ENCODE data around the gene TAC3. TPM values are rescaled to one million over a fixed set of nuclear protein-coding genes. Genes with fewer than 3 reads are reported as not detected.

TAC3 gene
- total and polyA plus RNA-seq, 2 of the 4 experiments (the other 2 are of a cell fraction), result 0.94 TPM; not detected in 1

DNA sequence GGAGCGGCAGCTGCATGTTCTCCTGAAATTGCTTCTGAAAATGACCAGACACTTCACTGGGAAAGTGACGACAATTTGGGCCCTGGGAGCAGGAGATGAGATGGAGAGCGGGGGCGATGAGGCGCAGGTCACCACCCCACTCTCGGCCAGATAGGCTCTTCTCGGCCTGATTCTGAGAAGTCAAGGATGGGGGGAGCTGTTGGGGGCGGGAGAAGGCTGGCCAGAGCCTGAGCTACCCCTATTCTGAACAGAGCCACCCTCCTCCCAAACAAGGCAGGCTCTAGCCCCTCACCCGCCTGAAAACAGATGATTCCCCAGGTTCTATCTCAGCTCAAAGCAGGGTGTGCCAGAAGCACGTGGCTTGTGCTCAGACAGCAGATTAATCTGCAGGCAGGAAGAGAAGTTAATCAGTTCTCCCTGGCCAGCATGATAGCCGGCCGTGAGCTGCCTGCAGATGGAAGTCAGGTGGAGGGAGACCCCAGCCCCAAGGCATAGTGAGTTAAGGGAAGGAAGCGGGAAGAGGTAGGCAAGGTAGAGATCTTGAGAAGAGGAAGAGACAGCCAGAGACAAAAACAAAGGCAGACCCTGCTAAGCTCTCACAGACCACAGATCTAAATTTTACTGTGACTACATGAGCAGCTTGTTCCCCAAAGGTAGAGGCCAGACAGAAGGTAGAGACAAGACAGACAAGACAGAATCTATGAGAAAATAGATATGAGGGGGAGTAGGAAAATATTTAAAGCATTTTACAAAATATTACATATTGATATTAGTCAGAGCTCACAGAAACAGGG lies 10.9 kb upstream of the TAC3 start:
- ChIA-PET POLR2A (ENCODE audit: unreplicated experiment) (no interaction called here), CTCF (no interaction called here)
- no peaks in the 10 kb centered on the region for H3K36me3 ChIP-seq (ENCODE audit: control insufficient read depth, insufficient read depth, low read length)
- H3K23ac ChIP-seq (ENCODE audit: low read depth, low read length), result no peak overlapping the region
- no peaks in the 10 kb centered on the region for H4K20me1 ChIP-seq (ENCODE audit: insufficient read depth, low read length)
- H2BK15ac ChIP-seq (ENCODE audit: low read depth, low read length), result no peak overlapping the region
- H2BK5ac ChIP-seq (ENCODE audit: low read depth, low read length, poor library complexity, severe bottlenecking), result no peak overlapping the region
- peaks cover under 1% of the 10 kb centered on the region; the same call in 1 of the 2 replicates for H3K4me1 ChIP-seq (ENCODE audit: control insufficient read depth, insufficient read depth, low read length)
- no peak overlapping the region for H3K14ac ChIP-seq (replicated peaks; ENCODE audit: low read depth, low read length)
- in situ Hi-C loops (cut with MboI; ENCODE audit: low sequenced_read_pairs), result no loop called here
- H4K5ac ChIP-seq (ENCODE audit: low read depth, low read length), result no peak overlapping the region
- no peak overlapping the region for H3K27ac ChIP-seq (ENCODE audit: insufficient read depth, low read length)
- H2AK9ac ChIP-seq (replicated peaks; ENCODE audit: low read depth, low read length, poor library complexity), result no peak overlapping the region
- no peak overlapping the region for H3K4me2 ChIP-seq (ENCODE audit: low read depth, low read length)
- ATAC-seq (ENCODE audit: low read depth) (no peak; the same call in 1 of the 2 replicates), DNase-seq (no peak)
- H4K8ac ChIP-seq (ENCODE audit: low read depth in 2 of 2, low read length in 2 of 2), result no peak overlapping the region
- H3K79me1 ChIP-seq (ENCODE audit: low read depth in 1 of 2, low read length in 2 of 2), result no peaks in the 10 kb centered on the region
- H3K9me1 ChIP-seq (ENCODE audit: insufficient read depth, low read length), result no peaks in the 10 kb centered on the region
- no peak overlapping the region for H3K18ac ChIP-seq (ENCODE audit: low read depth, low read length)
- intact Hi-C loops (cut with micrococcal nuclease), result no loop called here
- no peak overlapping the region for H3K4me3 ChIP-seq (ENCODE audit: insufficient read depth, low read depth, low read length)
- no peak overlapping the region for H3K9ac ChIP-seq (ENCODE audit: low read depth, low read length)
- 0% methylated on average over 2 of the region's 13 CpGs; no CpG with 5 or more reads in 1 of the 2 experiments for WGBS, 2 experiments (ENCODE audit: extremely low coverage in 2 of 2, insufficient read length in 1 of 2)
- H3K9me3 ChIP-seq (ENCODE audit: control insufficient read depth, insufficient read depth, low read length), result no peaks in the 10 kb centered on the region
- dilution Hi-C loops (cut with HindIII; ENCODE audit: low sequenced_read_pairs, unreplicated experiment), result no loop called here
- no peak overlapping the region for H3K56ac ChIP-seq (ENCODE audit: extremely low read depth, insufficient read depth, low read length)
- no peak overlapping the region for H3K4ac ChIP-seq (ENCODE audit: low read depth, low read length)
- no peak overlapping the region for H2BK20ac ChIP-seq (ENCODE audit: low read depth, low read length)
- H2AFZ ChIP-seq (replicated peaks; ENCODE audit: low read length, poor library complexity), result peak overlapping the region; percentile 34
- H3K27me3 ChIP-seq (ENCODE audit: control insufficient read depth, insufficient read depth, low read length), result peaks cover 61% of the 10 kb centered on the region
- TF ChIP-seq RCOR1 (IDR thresholded peaks at IDR 0.05; ENCODE audit: insufficient replicate concordance, low read length), result no peak
- TF ChIP-seq MAFK (IDR thresholded peaks at IDR 0.05; ENCODE audit: low read depth, low read length), result no peak
- TF ChIP-seq FOS (IDR thresholded peaks at IDR 0.05; ENCODE audit: low read depth, low read length), result no peak
- TF ChIP-seq MAZ (IDR thresholded peaks at IDR 0.05; ENCODE audit: borderline replicate concordance, low read depth, low read length), result no peak
- no peak for TF ChIP-seq CHD1 (IDR thresholded peaks at IDR 0.05; ENCODE audit: low read depth, low read length)
- TF ChIP-seq MXI1 (IDR thresholded peaks at IDR 0.05; ENCODE audit: borderline replicate concordance, low read depth, low read length), result no peak
- TF ChIP-seq RFX5 (IDR thresholded peaks at IDR 0.05; ENCODE audit: low read depth, low read length), result no peak
- TF ChIP-seq NFE2L2 (IDR thresholded peaks at IDR 0.05; ENCODE audit: low read depth, low read length), result no peak
- TF ChIP-seq POLR2A (IDR thresholded peaks at IDR 0.05; ENCODE audit: low read depth, low read length), result no peak
- TF ChIP-seq, protein P1, sequence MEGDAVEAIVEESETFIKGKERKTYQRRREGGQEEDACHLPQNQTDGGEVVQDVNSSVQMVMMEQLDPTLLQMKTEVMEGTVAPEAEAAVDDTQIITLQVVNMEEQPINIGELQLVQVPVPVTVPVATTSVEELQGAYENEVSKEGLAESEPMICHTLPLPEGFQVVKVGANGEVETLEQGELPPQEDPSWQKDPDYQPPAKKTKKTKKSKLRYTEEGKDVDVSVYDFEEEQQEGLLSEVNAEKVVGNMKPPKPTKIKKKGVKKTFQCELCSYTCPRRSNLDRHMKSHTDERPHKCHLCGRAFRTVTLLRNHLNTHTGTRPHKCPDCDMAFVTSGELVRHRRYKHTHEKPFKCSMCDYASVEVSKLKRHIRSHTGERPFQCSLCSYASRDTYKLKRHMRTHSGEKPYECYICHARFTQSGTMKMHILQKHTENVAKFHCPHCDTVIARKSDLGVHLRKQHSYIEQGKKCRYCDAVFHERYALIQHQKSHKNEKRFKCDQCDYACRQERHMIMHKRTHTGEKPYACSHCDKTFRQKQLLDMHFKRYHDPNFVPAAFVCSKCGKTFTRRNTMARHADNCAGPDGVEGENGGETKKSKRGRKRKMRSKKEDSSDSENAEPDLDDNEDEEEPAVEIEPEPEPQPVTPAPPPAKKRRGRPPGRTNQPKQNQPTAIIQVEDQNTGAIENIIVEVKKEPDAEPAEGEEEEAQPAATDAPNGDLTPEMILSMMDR (conservative IDR thresholded peaks at IDR 0.05; ENCODE audit: low read depth, low read length), result no peak
- no peak for TF ChIP-seq BHLHE40 (IDR thresholded peaks at IDR 0.05; ENCODE audit: low read depth, low read length)
- no peak for TF ChIP-seq SMC3 (IDR thresholded peaks at IDR 0.05; ENCODE audit: low read depth, low read length)
- TF ChIP-seq, protein P2, sequence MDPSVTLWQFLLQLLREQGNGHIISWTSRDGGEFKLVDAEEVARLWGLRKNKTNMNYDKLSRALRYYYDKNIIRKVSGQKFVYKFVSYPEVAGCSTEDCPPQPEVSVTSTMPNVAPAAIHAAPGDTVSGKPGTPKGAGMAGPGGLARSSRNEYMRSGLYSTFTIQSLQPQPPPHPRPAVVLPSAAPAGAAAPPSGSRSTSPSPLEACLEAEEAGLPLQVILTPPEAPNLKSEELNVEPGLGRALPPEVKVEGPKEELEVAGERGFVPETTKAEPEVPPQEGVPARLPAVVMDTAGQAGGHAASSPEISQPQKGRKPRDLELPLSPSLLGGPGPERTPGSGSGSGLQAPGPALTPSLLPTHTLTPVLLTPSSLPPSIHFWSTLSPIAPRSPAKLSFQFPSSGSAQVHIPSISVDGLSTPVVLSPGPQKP (IDR thresholded peaks at IDR 0.05; ENCODE audit: borderline replicate concordance, low read depth, low read length), result no peak
- no peak for TF ChIP-seq CEBPB (IDR thresholded peaks at IDR 0.05; ENCODE audit: low read depth, low read length)
- TF ChIP-seq, protein P3, sequence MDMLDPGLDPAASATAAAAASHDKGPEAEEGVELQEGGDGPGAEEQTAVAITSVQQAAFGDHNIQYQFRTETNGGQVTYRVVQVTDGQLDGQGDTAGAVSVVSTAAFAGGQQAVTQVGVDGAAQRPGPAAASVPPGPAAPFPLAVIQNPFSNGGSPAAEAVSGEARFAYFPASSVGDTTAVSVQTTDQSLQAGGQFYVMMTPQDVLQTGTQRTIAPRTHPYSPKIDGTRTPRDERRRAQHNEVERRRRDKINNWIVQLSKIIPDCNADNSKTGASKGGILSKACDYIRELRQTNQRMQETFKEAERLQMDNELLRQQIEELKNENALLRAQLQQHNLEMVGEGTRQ (IDR thresholded peaks at IDR 0.05; ENCODE audit: low read depth, low read length), result no peak
- no peak for TF ChIP-seq RAD21 (IDR thresholded peaks at IDR 0.05; ENCODE audit: low read length)
- no peak overlapping the region for H2AK5ac ChIP-seq (ENCODE audit: low read depth, low read length)
- BruUV-seq (replicated peaks), result no TSS peak
- no peak overlapping the region for H2BK120ac ChIP-seq (ENCODE audit: low read depth, low read length)
- H4K91ac ChIP-seq (ENCODE audit: insufficient read depth, low read depth, low read length), result no peak overlapping the region
